GM20000 (cell line): ENCODE measurements around the gene HSD17B2.

Source experiments
- DNase-seq: peaks from one replicate; pipeline ENCODE4 v3.0.0; 2012; ENCODE audit warnings: low spot score
- TF ChIP-seq, protein P1 (sequence below): IDR thresholded peaks from 2 replicates; pipeline ENCODE4 v1.5.1; 2012; ENCODE audit warnings: mild to moderate bottlenecking, control low read depth; ENCODE audit errors: extremely low read depth, missing control alignments

HSD17B2 gene

DNA sequence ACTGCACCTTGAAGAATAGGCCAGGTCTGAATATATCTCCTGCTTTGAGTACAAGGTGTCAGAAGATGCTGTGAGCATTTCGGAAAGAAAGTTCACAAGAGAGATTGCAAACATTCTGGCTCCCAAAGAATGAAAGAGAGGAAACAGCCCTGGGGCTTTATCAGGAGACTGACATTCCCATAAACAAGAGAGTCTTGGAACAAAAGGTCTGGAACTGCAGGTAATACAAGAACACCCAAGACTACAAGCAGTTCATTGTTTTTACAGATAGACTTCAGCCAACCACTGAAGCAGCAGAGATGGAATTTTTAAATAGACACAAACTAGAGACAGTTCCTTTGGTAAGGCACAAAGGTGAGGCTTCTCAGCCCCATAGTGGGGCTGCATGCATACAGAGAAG is 14.4 kb downstream of the HSD17B2 start:
- TF ChIP-seq, protein P1, sequence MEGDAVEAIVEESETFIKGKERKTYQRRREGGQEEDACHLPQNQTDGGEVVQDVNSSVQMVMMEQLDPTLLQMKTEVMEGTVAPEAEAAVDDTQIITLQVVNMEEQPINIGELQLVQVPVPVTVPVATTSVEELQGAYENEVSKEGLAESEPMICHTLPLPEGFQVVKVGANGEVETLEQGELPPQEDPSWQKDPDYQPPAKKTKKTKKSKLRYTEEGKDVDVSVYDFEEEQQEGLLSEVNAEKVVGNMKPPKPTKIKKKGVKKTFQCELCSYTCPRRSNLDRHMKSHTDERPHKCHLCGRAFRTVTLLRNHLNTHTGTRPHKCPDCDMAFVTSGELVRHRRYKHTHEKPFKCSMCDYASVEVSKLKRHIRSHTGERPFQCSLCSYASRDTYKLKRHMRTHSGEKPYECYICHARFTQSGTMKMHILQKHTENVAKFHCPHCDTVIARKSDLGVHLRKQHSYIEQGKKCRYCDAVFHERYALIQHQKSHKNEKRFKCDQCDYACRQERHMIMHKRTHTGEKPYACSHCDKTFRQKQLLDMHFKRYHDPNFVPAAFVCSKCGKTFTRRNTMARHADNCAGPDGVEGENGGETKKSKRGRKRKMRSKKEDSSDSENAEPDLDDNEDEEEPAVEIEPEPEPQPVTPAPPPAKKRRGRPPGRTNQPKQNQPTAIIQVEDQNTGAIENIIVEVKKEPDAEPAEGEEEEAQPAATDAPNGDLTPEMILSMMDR: no peak
- no peak for DNase-seq

DNA sequence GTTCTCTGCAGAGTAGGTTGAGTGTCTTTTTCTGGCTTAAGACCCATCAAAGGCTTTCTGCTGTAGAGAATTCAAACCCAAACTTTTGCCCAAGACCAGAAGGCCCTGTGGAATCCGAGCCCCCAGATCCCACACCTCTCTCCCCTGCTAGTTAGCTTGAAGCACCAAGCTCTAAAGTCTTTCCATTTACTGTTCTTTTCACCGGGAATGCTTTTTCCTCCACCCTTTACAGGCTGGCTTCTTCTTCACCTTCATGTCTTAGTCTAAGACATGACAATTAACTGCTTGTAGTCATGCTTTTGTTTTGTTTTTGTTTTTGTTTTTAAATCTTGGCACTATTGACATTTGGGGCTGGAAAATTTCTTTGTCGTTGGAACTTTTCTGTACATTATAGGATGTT is 15.5 kb downstream of the HSD17B2 start:
- TF ChIP-seq, protein P1: no peak
- DNase-seq: no peak

DNA sequence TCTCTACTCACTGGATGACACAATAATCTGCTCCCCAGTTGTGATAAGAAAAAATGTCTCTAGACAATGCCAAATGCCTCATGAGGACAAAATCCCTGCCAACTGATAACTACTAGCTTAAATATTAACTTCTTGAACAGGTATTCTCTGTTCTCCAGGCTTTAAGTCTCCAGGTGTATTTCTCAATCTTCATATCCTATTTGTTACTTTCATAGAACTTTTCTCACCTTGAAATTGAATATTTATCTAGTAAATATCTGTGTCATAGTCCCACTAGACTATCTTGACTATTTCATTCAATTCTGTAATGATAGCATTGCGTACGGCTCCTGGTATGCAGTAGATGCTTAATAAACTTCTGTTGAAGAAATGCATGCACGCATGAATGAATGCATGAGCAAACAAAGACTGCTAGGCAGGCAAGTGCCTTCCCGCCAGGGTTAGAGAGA is 15.9 kb downstream of the HSD17B2 start:
- TF ChIP-seq, protein P1: no peak
- DNase-seq: no peak

DNA sequence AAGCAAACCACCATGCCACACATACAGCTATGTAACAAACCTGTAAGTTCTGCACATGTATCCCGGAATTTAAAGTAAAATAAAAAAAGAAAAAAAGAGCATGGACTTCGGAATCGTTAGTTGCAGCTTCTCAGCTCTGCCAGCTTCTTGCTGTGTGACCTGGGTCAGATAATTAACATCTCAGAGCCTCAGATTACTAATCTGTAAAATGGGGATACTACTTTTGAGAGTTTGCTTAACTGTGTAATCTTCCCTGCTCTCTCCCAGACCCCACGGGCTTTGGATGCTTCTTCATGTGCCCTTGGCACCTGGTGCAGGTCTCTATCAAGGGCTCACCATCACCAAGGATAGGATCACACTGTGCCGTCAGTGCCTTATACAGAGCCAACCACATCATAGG is 16.6 kb downstream of the HSD17B2 start:
- TF ChIP-seq, protein P1: no peak
- no peak for DNase-seq

DNA sequence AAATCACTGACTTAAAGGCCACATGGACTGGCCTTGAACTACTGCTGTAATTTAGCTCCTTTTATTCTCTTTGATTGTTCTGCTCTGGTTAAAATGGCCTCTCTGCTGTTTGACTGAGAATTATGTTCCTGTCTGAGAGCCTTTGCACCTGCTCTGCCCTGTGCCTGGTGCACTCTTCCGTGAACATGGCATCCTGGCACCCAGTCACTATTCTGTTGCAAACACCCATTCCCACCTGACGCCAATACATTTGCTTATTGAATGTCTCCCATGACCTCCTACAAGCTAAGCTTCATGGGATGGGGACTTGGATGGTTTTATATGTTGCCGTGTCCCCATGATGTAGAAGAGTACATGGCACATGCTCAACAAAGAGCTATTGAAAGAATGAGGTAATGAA is 20.1 kb downstream of the HSD17B2 start:
- DNase-seq: no peak
- TF ChIP-seq, protein P1: no peak

DNA sequence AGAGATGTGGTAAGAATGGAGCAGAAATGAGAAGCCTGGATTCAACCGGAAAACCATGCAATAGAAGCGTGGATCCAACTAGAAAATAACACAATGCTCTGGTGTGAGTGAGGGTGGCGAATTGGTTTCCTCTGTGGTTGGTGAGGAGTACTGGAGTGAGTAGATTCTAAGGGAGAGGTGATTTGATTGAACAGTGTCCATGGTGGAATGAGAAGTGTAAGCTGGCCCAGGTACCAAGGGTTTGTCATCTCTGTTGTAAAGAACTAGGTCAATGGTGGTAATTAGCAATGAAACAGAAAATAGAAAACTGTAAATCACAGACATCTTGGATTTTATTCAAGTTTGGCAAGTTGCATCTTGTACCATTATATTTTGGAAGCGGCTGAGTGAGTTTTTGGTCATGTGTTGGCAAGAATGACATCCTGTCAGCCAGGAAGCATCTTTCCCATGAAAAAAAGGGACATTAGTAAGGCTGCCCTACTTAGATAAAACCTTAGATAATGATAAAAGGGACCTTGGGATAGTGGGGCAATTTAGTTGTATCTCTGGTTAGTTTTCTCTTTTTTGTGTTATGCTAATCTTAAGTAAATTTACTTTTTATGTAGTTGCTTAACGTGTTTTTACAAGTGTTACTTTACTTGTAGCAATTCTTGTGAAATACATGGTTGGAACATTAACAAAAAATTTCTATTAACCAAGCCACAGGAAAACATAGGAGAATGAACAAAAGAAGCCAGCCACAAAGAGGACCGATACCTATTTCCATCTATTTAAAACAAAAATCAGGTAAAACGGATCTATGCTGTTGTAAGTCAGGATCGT is 20.9 kb downstream of the HSD17B2 start:
- TF ChIP-seq, protein P1: no peak
- DNase-seq: no peak

DNA sequence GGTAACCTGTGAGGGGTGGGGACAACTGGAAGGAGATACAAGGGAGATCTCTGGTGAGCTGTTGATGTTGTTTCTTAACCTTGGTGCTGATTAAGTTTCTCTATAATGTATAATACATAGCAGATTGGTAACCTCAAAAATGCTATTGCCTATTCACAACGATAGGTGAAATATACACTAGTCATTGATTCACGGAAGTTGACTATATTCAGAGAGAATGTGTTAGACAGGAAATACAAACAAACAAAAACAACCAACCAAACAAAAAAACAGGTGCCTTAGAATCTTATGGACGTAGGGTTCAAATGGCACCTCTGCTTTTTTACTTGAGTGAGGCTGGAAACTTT is 21.5 kb downstream of the HSD17B2 start:
- TF ChIP-seq, protein P1: no peak

More for the DNA sequence above, 21.5 kb downstream of the HSD17B2 start:
- no peak for DNase-seq
